Prostate gland (tissue), 2 donors: Measurements from ENCODE around the gene FAM167B. TPM values are rescaled to one million over a fixed set of nuclear protein-coding genes. Genes with fewer than 3 reads are reported as not detected.
A peak's percentile ranks its signal among the peaks of the same experiment; 100 is the strongest.

Experiments used
- DNase-seq: peaks from one replicate; pipeline ENCODE4 v3.0.0-alpha.2; 2019; ENCODE audit warnings: low spot score
- H3K27ac ChIP-seq, 2 donors: fragments of 200-600 bp; sonication (generic); 2 replicates each; pipeline ENCODE4 v1.5.1; 2017 to 2019
- H3K27me3 ChIP-seq: fragments of 200-600 bp; sonication (generic); replicated peaks from 2 replicates; pipeline ENCODE4 v1.5.1; 2019; ENCODE audit not compliant: insufficient read depth
- H3K36me3 ChIP-seq, 2 donors: fragments of 200-600 bp; sonication (generic); 1 replicate in 1 of 2; 2 replicates in 1 of 2; pipeline versions ENCODE4 v1.5.1 to v1.8.1; 2017 to 2019
- H3K4me1 ChIP-seq: fragments of 200-600 bp; sonication (generic); replicated peaks from 2 replicates; pipeline ENCODE4 v1.5.1; 2019
- H3K4me3 ChIP-seq, 2 donors: fragments of 200-600 bp; sonication (generic); 2 replicates each; pipeline ENCODE4 v1.5.1; 2017 to 2019
- H3K9me3 ChIP-seq: fragments of 200-600 bp; sonication (generic); 2 replicates; pipeline ENCODE4 v1.5.1; 2017
- POLR2A ChIP-seq: fragments of 450-650 bp; IDR thresholded peaks from one replicate; pipeline ENCODE4 v1.6.1; 2016; ENCODE audit warnings: antibody characterized with exemption, mild to moderate bottlenecking
- POLR2AphosphoS5 ChIP-seq: sonication (generic); formaldehyde crosslinking; IDR thresholded peaks from one replicate; pipeline ENCODE4 v1.6.1; 2017; ENCODE audit warnings: antibody characterized with exemption
- WGBS: methylation state at CpG from one replicate; pipeline ENCODE4 v1.1.5; 2018; 5-methylcytosine and 5-hydroxymethylcytosine counted together
- intact Hi-C: fragments of 100-400 bp; cut with DNase I; formaldehyde crosslinking; loops from one replicate; pipeline ENCODE4 v1.14.2; 2022
- total RNA-seq, 2 donors: library from RNA; depleted of rRNA; stranded (reverse); fragments of >200 nt; gene quantifications; one replicate each; pipeline ENCODE4 v1.1.0, GENCODE V29; 2016
- TF ChIP-seq, protein P1 (sequence below), 4 experiments: fragments of 200-600 bp in 2 of 4; fragments of 450-650 bp in 2 of 4; sonication (generic) in 2 of 4; IDR thresholded peaks; 1 replicate in 3 of 4; 2 replicates in 1 of 4; pipeline ENCODE4 v1.5.1; 2016 to 2019; ENCODE audit warnings: antibody characterized with exemption in 4 of 4, mild to moderate bottlenecking in 2 of 4, moderate library complexity in 2 of 4

Gene FAM167B
- total RNA-seq, 2 donors from 2014 or later: 2.3 to 3.6 TPM

DNA sequence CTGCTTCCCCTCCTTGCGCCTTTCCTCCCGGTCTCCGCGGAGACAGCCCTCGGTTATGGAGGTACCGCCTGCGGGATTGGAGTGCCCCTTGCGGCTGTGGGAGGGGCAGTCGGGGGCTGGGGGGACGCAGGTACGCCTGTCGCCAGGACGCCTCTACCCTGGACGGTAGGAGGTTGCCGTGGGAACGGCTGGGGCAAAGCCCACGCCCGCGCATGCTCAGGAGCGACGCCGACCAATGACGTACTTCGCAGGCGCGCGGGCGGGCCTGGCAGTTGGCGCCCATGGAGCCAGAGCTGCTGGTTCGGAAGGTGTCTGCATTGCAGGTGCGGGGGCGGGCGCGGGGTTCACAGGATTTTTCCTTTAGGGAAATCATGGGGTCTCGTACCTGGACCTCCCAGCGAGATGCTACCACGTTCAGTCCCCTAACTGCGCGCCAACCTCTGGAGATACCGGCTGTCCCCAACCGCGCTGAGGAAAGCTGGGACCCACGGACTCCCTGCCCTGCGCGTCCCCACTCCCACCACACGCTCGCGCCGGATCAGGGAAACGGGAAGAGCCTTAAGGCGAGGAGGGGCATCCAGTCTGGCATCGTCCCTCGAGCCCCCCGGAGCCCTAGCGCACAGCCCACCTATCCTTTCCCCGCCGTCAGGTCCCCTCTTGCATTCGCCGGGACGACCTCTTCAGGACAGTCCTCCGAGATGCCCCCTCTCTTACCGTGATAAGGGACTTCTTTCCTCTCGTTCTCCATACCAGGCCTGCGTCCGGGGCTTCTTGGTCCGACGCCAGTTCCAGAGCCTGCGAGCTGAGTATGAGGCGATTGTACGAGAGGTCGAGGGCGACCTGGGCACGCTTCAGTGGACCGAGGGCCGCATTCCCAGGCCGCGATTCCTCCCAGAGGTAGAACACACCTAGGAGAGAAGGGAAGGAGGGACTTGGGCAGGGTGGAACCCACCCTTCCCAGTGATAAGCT, 41.3 kb upstream of the FAM167B start, which contains the start of gene IQCC:
Gene IQCC, plus strand, starts transcription at position 271 of the 970 bp plus-strand sequence. Its CDS starts 11 bp downstream, at position 282.
- 4% methylated on average over 50 of the region's 77 CpGs for WGBS
- H3K4me1 ChIP-seq: peaks cover 10% of the 10 kb centered on the region
- H3K27ac ChIP-seq: peak within 1 kb of the TSS; percentile 37 to 58
- H3K27me3 ChIP-seq: no peaks in the 10 kb centered on the region
- peak within 1 kb of the TSS; percentile 52 to 61 for H3K4me3 ChIP-seq
- TF ChIP-seq, protein P1, sequence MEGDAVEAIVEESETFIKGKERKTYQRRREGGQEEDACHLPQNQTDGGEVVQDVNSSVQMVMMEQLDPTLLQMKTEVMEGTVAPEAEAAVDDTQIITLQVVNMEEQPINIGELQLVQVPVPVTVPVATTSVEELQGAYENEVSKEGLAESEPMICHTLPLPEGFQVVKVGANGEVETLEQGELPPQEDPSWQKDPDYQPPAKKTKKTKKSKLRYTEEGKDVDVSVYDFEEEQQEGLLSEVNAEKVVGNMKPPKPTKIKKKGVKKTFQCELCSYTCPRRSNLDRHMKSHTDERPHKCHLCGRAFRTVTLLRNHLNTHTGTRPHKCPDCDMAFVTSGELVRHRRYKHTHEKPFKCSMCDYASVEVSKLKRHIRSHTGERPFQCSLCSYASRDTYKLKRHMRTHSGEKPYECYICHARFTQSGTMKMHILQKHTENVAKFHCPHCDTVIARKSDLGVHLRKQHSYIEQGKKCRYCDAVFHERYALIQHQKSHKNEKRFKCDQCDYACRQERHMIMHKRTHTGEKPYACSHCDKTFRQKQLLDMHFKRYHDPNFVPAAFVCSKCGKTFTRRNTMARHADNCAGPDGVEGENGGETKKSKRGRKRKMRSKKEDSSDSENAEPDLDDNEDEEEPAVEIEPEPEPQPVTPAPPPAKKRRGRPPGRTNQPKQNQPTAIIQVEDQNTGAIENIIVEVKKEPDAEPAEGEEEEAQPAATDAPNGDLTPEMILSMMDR (IDR thresholded peaks at IDR 0.05): peak in 1 of 4 experiments; percentile 11
- TF ChIP-seq POLR2A (peak; percentile 49), POLR2AphosphoS5 (peak; percentile 93)
- no peaks in the 10 kb centered on the region for H3K36me3 ChIP-seq
- no peaks in the 10 kb centered on the region for H3K9me3 ChIP-seq
- DNase-seq: peak; percentile 83
- intact Hi-C loops: no loop called here

DNA sequence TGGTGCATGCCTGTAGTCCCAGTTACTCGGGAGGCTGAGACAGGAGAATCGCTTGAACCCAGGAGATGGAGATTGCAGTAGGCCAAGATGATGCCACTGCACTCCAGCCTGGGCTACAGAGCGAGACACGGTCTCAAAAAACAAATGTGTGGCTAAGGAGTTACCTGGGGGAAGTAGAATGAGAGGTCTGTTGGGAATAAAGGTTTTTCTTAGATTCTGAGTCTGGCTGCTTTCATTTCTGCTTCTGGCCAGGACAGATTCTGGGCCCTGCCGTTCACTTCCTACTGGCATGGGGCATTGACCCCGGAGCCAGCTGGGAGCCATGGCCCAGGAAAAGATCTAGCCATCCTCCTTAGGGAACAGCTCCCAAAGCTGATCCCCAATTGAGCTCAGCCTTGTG, 38.6 kb upstream of the FAM167B start:
- TF ChIP-seq POLR2A (no peak), POLR2AphosphoS5 (no peak)
- TF ChIP-seq, protein P1 (IDR thresholded peaks at IDR 0.05): no peak
- no peak for DNase-seq
- Histone ChIP-seq H3K27me3 (no peaks in the 10 kb centered on the region), H3K9me3 (no peaks in the 10 kb centered on the region), H3K36me3 (no peaks in the 10 kb centered on the region), H3K27ac (no peak overlapping the region), H3K4me3 (no peak overlapping the region), H3K4me1 (peaks cover 5% of the 10 kb centered on the region)
- intact Hi-C loops: no loop called here
- WGBS: 91% methylated on average over 6 of the region's 6 CpGs

DNA sequence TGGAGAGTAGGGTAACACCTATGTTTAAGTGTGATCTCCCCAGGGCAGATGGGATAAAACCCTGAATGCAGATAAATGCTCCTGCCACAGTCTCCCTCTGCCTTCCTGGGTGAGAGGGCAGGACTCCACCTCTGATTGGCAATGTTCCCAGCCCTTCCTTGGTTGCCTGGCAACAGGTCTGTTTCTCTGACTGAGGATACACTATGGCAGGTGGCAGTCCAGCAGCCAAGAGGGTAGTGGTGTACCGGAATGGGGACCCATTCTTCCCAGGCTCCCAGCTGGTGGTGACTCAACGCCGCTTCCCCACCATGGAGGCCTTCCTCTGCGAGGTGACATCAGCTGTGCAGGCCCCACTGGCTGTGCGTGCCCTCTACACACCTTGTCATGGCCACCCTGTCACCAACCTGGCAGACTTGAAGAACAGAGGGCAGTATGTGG, 38.1 kb upstream of the FAM167B start, which contains the start of gene DCDC2B:
Gene DCDC2B, plus strand, starts transcription at position 199 of the 438 bp plus-strand sequence. Its CDS starts 5 bp downstream, at position 204.
- no peak within 1 kb of the TSS for H3K27ac ChIP-seq
- intact Hi-C loops: no loop called here

DNA sequence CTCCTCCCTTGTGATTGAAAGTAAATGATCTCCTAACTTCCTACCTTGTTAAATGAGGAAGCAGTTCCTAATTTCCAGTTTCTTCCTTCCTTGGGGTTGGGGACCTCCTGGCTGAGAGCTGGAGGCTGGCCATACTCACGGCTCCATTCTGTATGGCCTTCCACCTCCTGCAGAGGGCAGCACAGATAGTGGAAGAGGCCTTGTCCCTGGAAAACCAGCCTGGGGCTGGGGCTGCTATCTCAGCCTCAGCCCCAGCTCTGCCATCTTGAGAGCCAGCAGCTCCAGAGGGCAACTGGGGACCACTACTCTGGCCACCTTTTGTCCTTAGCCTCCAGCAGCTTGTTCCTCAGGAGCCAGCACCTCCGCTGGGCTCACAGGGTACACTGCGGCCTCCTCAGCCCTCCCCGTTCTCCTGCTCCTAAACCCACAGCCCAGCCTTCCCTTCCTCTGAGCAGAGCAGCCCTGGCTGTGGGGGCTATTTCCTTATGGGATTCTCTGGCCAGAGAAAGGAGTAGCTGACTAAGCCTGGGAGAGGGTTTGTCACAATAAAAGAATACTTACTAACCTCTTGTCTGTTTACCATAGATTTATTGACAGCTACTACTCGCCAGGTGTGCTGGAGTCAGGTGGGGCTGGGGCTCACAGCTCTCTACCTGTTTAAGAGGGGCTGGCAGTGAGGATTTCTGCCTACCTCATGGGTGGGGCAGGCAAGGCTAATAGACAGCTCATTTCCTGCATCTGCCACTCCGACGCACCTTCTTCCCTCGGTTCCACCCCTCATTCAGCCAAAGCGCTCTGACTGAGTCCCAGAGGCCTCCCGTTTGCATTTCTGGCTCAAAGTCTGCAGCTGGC, 31.2 kb upstream of the FAM167B start:
- DNase-seq: peak; percentile 43
- Histone ChIP-seq H3K9me3 (no peaks in the 10 kb centered on the region), H3K27ac (peak overlapping the region; percentile 58 to 66), H3K27me3 (no peaks in the 10 kb centered on the region), H3K36me3 (peaks cover 0 to 7% of the 10 kb centered on the region in 2 donors), H3K4me3 (no peak overlapping the region), H3K4me1 (peaks cover 1% of the 10 kb centered on the region)
- intact Hi-C loops: no loop called here
- TF ChIP-seq POLR2AphosphoS5 (peak; percentile 8), POLR2A (no peak)
- TF ChIP-seq, protein P1 (IDR thresholded peaks at IDR 0.05): peak; percentile 33 to 77 (median 67)
- WGBS: 65% methylated on average over 10 of the region's 10 CpGs

More for the DNA sequence above, 38.1 kb upstream of the FAM167B start, which contains the start of gene DCDC2B:
- 57% methylated on average over 5 of the region's 5 CpGs for WGBS
- Histone ChIP-seq H3K36me3 (no peaks in the 10 kb centered on the region), H3K27me3 (no peaks in the 10 kb centered on the region), H3K4me1 (peaks cover 5% of the 10 kb centered on the region), H3K9me3 (no peaks in the 10 kb centered on the region), H3K4me3 (no peak within 1 kb of the TSS)
- no peak for DNase-seq
- TF ChIP-seq POLR2A (no peak), POLR2AphosphoS5 (no peak)
- TF ChIP-seq, protein P1 (IDR thresholded peaks at IDR 0.05): no peak
